Posterior vena cava (tissue), 2 donors: ENCODE data around the gene UTP14A. TPM values are rescaled to one million over a fixed set of nuclear protein-coding genes. Genes with fewer than 3 reads are reported as not detected.
A peak's percentile ranks its signal among the peaks of the same experiment; 100 is the strongest.

Source experiments
- DNase-seq: peaks from one replicate; pipeline ENCODE4 v3.0.0-alpha.2; 2020; ENCODE audit warnings: low spot score
- intact Hi-C, 2 donors: fragments of 100-400 bp; cut with DNase I; formaldehyde crosslinking; loops; one replicate each; pipeline versions ENCODE4 v1.14.1 to v1.14.2; 2022 to 2023
- total RNA-seq, 2 donors: library from RNA; stranded (reverse); fragmentation: NEBNext Ultra II Directional; extraction: Animal tissue kit (Norgen Biotek cat#: 25700); gene quantifications; one replicate each; pipeline ENCODE4 v1.2.1, GENCODE V29; 2021
- donor health status: DM: yes; HTN: yes; CAD: no.
- donor health status: DM: yes; HTN: yes; CAD: no.

Gene UTP14A
- total RNA-seq, 2 donors from 2014 or later = 13.2 to 14.3 TPM

- peak; percentile 57 for DNase-seq
- intact Hi-C loops = no loop called here
Observed at GRCh38 chrX:129934952-129935351, 29.0 kb downstream of the UTP14A start.

GRCh38 chrX:129938081-129938480 is 32.1 kb downstream of the UTP14A start:
- peak; percentile 46 for DNase-seq
- intact Hi-C loops = no loop called here

GRCh38 chrX:129939986-129940385 is 34.0 kb downstream of the UTP14A start:
- intact Hi-C loops = no loop called here
- DNase-seq = peak; percentile 53

- intact Hi-C loops = no loop called here
Observed at GRCh38 chrX:129940721-129941120, 34.8 kb downstream of the UTP14A start.

GRCh38 chrX:129945131-129945530 is 39.2 kb downstream of the UTP14A start:
- intact Hi-C loops = no loop called here
- peak; percentile 25 for DNase-seq

More at GRCh38 chrX:129940721-129941120, 34.8 kb downstream of the UTP14A start:
- no peak for DNase-seq

- intact Hi-C loops = loop anchor here in 1 of 2 donors (10.0 kb wide), 1 partner anchor 1778 kb away; no protein-coding TSS in a partner anchor
- no peak for DNase-seq
Observed at GRCh38 chrX:129953334-129953648, 47.3 kb downstream of the UTP14A start.

- intact Hi-C loops = loop anchor here in 1 of 2 donors (10.0 kb wide), 1 partner anchor 1779 kb away; no protein-coding TSS in a partner anchor
- DNase-seq = no peak
Observed at GRCh38 chrX:129953881-129954280, 47.9 kb downstream of the UTP14A start.

- intact Hi-C loops = loop anchor here in 1 of 2 donors (10.0 kb wide), 1 partner anchor 1780 kb away; no protein-coding TSS in a partner anchor
Observed at GRCh38 chrX:129954804-129955203, 48.8 kb downstream of the UTP14A start.

GRCh38 chrX:129955682-129956081 is 49.7 kb downstream of the UTP14A start:
- intact Hi-C loops = loop anchor here in 1 of 2 donors (10.0 kb wide), 1 partner anchor 1781 kb away; no protein-coding TSS in a partner anchor
- DNase-seq = no peak

More at GRCh38 chrX:129954804-129955203, 48.8 kb downstream of the UTP14A start:
- no peak for DNase-seq

- DNase-seq = no peak
- intact Hi-C loops = loop anchor here in 1 of 2 donors (10.0 kb wide), 1 partner anchor 1781 kb away; no protein-coding TSS in a partner anchor
Observed at GRCh38 chrX:129956145-129956544, 50.2 kb downstream of the UTP14A start.

GRCh38 chrX:129956765-129957164 is 50.8 kb downstream of the UTP14A start:
- intact Hi-C loops = loop anchor here in 1 of 2 donors (10.0 kb wide), 1 partner anchor 1782 kb away; no protein-coding TSS in a partner anchor
- DNase-seq = no peak

- peak; percentile 90 for DNase-seq
- intact Hi-C loops = loop anchor here in 1 of 2 donors (10.0 kb wide), 1 partner anchor 1783 kb away; no protein-coding TSS in a partner anchor
Observed at GRCh38 chrX:129957241-129958082, 51.5 kb downstream of the UTP14A start.

- intact Hi-C loops = loop anchor here in 1 of 2 donors (10.0 kb wide), 1 partner anchor 1783 kb away; no protein-coding TSS in a partner anchor
- no peak for DNase-seq
Observed at GRCh38 chrX:129958083-129958465, 52.1 kb downstream of the UTP14A start.

GRCh38 chrX:129958814-129959492 is 53.0 kb downstream of the UTP14A start:
- intact Hi-C loops = loop anchor here in 1 of 2 donors (10.0 kb wide), 1 partner anchor 1784 kb away; no protein-coding TSS in a partner anchor
- DNase-seq = no peak

GRCh38 chrX:129959493-129959832 is 53.5 kb downstream of the UTP14A start:
- DNase-seq = no peak
- intact Hi-C loops = loop anchor here in 1 of 2 donors (10.0 kb wide), 1 partner anchor 1785 kb away; no protein-coding TSS in a partner anchor

- DNase-seq = peak; percentile 89
- intact Hi-C loops = no loop called here
Observed at GRCh38 chrX:129961180-129962083, 55.5 kb downstream of the UTP14A start.

GRCh38 chrX:129963729-129964128 is 57.8 kb downstream of the UTP14A start:
- intact Hi-C loops = no loop called here
- peak; percentile 0 for DNase-seq

GRCh38 chrX:129965166-129965565 is 59.2 kb downstream of the UTP14A start:
- DNase-seq = peak; percentile 11

GRCh38 chrX:129968968-129969367 is 63.0 kb downstream of the UTP14A start:
- intact Hi-C loops = no loop called here
- DNase-seq = no peak

More at GRCh38 chrX:129965166-129965565, 59.2 kb downstream of the UTP14A start:
- intact Hi-C loops = no loop called here
